Measurements from ENCODE around the gene CHRNA7. TPM values are rescaled to one million over a fixed set of nuclear protein-coding genes. Genes with fewer than 3 reads are reported as not detected.

The CHRNA7 gene
- total and polyA plus RNA-seq, 4 experiments from 2014 or later, result 0.35 TPM; not detected in 3

GRCh38 chr15:32067115-32067514, 36.8 kb downstream of the CHRNA7 start:
- Histone ChIP-seq H3K4me3 (ENCODE audit: low read length in 2 of 2) (no peak overlapping the region), H3K36me3 (ENCODE audit: insufficient read depth, low read length) (no peaks in the 10 kb centered on the region), H3K9me3 (ENCODE audit: control insufficient read depth in 1 of 2, low read length in 2 of 2) (peaks cover 0 to 8% of the 10 kb centered on the region in 2 donors), H3K27ac (ENCODE audit: low read depth, low read length) (no peak overlapping the region), H3K4me1 (ENCODE audit: insufficient read depth, low read length) (no peaks in the 10 kb centered on the region), H3K27me3 (ENCODE audit: insufficient read depth, low read length) (no peaks in the 10 kb centered on the region)
- intact Hi-C loops (cut with micrococcal nuclease), result no loop called here
- H3K27me3 Mint-ChIP-seq, result peaks cover 1 to 3% of the 10 kb centered on the region in 2 donors
- H3K27ac Mint-ChIP-seq, result no peak overlapping the region
- no peak overlapping the region for H3K4me3 Mint-ChIP-seq
- H3K4me1 Mint-ChIP-seq, result no peaks in the 10 kb centered on the region
- no peak for DNase-seq
- ChIA-PET CTCF (ENCODE audit: partially characterized antibody) (no interaction called here), POLR2A (ENCODE audit: partially characterized antibody) (no interaction called here)
- peaks cover 3 to 7% of the 10 kb centered on the region in 2 donors for H3K36me3 Mint-ChIP-seq
- H3K9me3 Mint-ChIP-seq, result peaks cover 0 to 51% (median 32%) of the 10 kb centered on the region in 8 donors

GRCh38 chr15:32089851-32090359, 59.6 kb downstream of the CHRNA7 start:
- CTCF ChIA-PET (ENCODE audit: partially characterized antibody), result no interaction called here
- H3K9me3 Mint-ChIP-seq, result peaks cover 0 to 9% (median 3%) of the 10 kb centered on the region in 8 donors
- no peak for DNase-seq
- no peak overlapping the region for H3K27ac ChIP-seq (ENCODE audit: low read depth, low read length)
- POLR2A ChIA-PET (ENCODE audit: partially characterized antibody), result no interaction called here
- no peak overlapping the region for H3K27ac Mint-ChIP-seq
- H3K4me3 Mint-ChIP-seq, result no peak overlapping the region
- no peak overlapping the region for H3K4me3 ChIP-seq (ENCODE audit: low read length in 2 of 2)
- H3K36me3 ChIP-seq (ENCODE audit: insufficient read depth, low read length), result no peaks in the 10 kb centered on the region
- H3K36me3 Mint-ChIP-seq, result no peaks in the 10 kb centered on the region
- H3K4me1 Mint-ChIP-seq, result peaks cover 0 to 1% (median 0%) of the 10 kb centered on the region in 4 donors
- peaks cover 6 to 13% of the 10 kb centered on the region in 2 donors for H3K27me3 Mint-ChIP-seq
- H3K27me3 ChIP-seq (ENCODE audit: insufficient read depth, low read length), result no peaks in the 10 kb centered on the region
- no peaks in the 10 kb centered on the region for H3K9me3 ChIP-seq (ENCODE audit: control insufficient read depth in 1 of 2, low read length in 2 of 2)
- intact Hi-C loops (cut with micrococcal nuclease), result no loop called here
- H3K4me1 ChIP-seq (ENCODE audit: insufficient read depth, low read length), result no peaks in the 10 kb centered on the region

DNA sequence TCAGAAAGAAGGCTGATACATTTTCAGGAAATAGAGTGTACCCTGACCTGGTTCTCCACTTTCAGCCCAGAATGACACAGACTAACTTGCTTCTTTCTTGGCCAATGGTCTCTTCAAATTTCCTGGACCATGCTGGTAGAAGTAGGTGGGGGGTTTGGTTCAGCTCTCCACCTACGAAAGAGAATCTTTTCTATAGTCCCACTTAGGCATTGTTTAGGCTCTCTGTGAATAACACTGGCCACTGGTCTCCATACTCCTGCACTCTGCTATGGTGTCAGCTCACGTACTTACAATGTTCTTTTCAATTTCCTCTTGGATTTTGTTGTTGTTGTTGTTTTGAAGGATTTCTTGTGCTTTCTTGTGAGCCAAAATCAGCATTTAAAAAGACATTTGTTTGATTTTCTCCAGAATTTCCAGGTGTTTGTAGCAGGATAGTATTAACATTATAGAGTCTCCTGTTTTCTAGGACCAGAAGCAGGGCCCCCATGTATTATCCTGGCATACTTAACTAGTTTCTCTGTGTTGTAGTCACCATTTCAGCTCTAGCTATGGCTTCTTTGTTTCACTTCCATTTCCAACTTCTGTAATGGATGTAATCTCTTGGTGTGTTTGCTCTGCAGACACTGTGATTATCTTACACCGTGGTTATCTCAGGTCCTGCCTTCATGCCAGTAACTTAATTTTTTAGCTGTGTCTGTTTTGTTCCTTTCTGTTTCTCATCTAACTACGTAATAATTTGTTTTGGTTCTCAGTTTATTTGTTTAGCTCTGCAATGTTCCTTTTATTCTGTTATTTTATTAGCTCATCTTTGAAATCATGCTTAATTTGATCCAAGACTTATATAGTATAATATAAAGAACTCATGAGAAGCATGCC, 61.4 kb downstream of the CHRNA7 start:
- CTCF ChIA-PET (ENCODE audit: partially characterized antibody), result no interaction called here
- H3K27ac Mint-ChIP-seq, result no peak overlapping the region
- no peaks in the 10 kb centered on the region for H3K9me3 ChIP-seq (ENCODE audit: control insufficient read depth in 1 of 2, low read length in 2 of 2)
- no peak overlapping the region for H3K27ac ChIP-seq (ENCODE audit: low read depth, low read length)
- H3K4me3 Mint-ChIP-seq, result no peak overlapping the region
- POLR2A ChIA-PET (ENCODE audit: partially characterized antibody), result no interaction called here
- H3K9me3 Mint-ChIP-seq, result peaks cover 0 to 9% (median 3%) of the 10 kb centered on the region in 8 donors
- H3K4me1 Mint-ChIP-seq, result peaks cover 0 to 1% (median 0%) of the 10 kb centered on the region in 4 donors
- H3K36me3 ChIP-seq (ENCODE audit: insufficient read depth, low read length), result no peaks in the 10 kb centered on the region
- no peaks in the 10 kb centered on the region for H3K36me3 Mint-ChIP-seq
- DNase-seq, result no peak
- H3K27me3 Mint-ChIP-seq, result peaks cover 8 to 13% of the 10 kb centered on the region in 2 donors
- intact Hi-C loops (cut with micrococcal nuclease), result no loop called here
- no peak overlapping the region for H3K4me3 ChIP-seq (ENCODE audit: low read length in 2 of 2)
- H3K27me3 ChIP-seq (ENCODE audit: insufficient read depth, low read length), result no peaks in the 10 kb centered on the region
- H3K4me1 ChIP-seq (ENCODE audit: insufficient read depth, low read length), result no peaks in the 10 kb centered on the region

GRCh38 chr15:32096213-32096612, 65.9 kb downstream of the CHRNA7 start:
- H3K4me1 ChIP-seq (ENCODE audit: insufficient read depth, low read length), result no peaks in the 10 kb centered on the region
- no peaks in the 10 kb centered on the region for H3K36me3 ChIP-seq (ENCODE audit: insufficient read depth, low read length)
- Mint-ChIP-seq H3K27me3 (peaks cover 13 to 20% of the 10 kb centered on the region in 2 donors), H3K4me3 (no peak overlapping the region), H3K27ac (no peak overlapping the region), H3K36me3 (no peaks in the 10 kb centered on the region), H3K4me1 (peaks cover 0 to 1% (median 0%) of the 10 kb centered on the region in 4 donors), H3K9me3 (no peaks in the 10 kb centered on the region)
- H3K27ac ChIP-seq (ENCODE audit: low read depth, low read length), result no peak overlapping the region
- no peaks in the 10 kb centered on the region for H3K9me3 ChIP-seq (ENCODE audit: control insufficient read depth in 1 of 2, low read length in 2 of 2)
- no peaks in the 10 kb centered on the region for H3K27me3 ChIP-seq (ENCODE audit: insufficient read depth, low read length)
- DNase-seq, result no peak
- CTCF ChIA-PET (ENCODE audit: partially characterized antibody), result interaction anchor here (1.4 kb wide), 1 partner anchor 16 kb away, joined by 3 read pairs; no protein-coding TSS in a partner anchor
- POLR2A ChIA-PET (ENCODE audit: partially characterized antibody), result no interaction called here
- intact Hi-C loops (cut with micrococcal nuclease), result no loop called here
- no peak overlapping the region for H3K4me3 ChIP-seq (ENCODE audit: low read length in 2 of 2)

DNA sequence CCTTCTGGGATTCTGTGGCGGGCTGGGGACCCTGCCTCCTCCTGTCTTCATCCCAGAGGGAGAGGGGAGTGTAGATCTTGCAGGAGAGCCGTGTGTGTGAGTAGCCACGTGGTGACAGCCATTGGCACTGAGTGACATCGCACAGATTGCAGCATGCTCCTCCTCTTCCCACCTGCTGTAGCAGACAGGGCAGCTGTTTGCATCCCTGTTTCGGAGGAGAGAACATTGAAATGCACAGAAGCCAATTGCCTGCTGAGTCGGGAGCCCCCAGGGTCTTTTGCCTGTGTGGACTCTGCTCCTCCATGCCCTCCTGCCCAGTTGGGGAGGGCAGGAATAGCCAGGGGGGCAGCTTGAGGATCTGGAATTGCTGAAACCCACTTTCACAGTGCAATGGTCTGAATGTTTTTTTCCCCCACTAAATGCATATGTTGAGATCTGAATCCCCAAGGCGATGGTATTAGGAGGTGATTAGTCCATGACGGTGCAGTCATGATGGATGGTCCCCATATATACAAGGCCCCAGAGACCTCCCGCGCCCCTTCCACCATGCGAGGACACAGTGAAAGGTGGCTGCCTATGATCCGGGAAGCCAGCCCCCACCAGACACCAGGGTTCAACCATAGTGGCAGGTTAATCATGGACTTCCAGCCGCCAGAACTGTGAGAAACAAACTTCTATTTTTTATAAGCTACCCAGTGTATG, 66.8 kb downstream of the CHRNA7 start:
- Histone ChIP-seq H3K4me1 (ENCODE audit: insufficient read depth, low read length) (no peaks in the 10 kb centered on the region), H3K9me3 (ENCODE audit: control insufficient read depth in 1 of 2, low read length in 2 of 2) (no peaks in the 10 kb centered on the region), H3K36me3 (ENCODE audit: insufficient read depth, low read length) (no peaks in the 10 kb centered on the region), H3K4me3 (ENCODE audit: low read length in 2 of 2) (no peak overlapping the region), H3K27me3 (ENCODE audit: insufficient read depth, low read length) (no peaks in the 10 kb centered on the region), H3K27ac (ENCODE audit: low read depth, low read length) (no peak overlapping the region)
- ChIA-PET POLR2A (ENCODE audit: partially characterized antibody) (no interaction called here), CTCF (ENCODE audit: partially characterized antibody) (interaction anchor here (1.4 kb wide), 1 partner anchor 17 kb away, joined by 3 read pairs; no protein-coding TSS in a partner anchor)
- DNase-seq, result no peak
- no peak overlapping the region for H3K4me3 Mint-ChIP-seq
- H3K36me3 Mint-ChIP-seq, result no peaks in the 10 kb centered on the region
- no peak overlapping the region for H3K27ac Mint-ChIP-seq
- H3K9me3 Mint-ChIP-seq, result no peaks in the 10 kb centered on the region
- H3K27me3 Mint-ChIP-seq, result peaks cover 16 to 20% of the 10 kb centered on the region in 2 donors
- H3K4me1 Mint-ChIP-seq, result peaks cover 0 to 1% (median 0%) of the 10 kb centered on the region in 4 donors
- intact Hi-C loops (cut with micrococcal nuclease), result no loop called here

DNA sequence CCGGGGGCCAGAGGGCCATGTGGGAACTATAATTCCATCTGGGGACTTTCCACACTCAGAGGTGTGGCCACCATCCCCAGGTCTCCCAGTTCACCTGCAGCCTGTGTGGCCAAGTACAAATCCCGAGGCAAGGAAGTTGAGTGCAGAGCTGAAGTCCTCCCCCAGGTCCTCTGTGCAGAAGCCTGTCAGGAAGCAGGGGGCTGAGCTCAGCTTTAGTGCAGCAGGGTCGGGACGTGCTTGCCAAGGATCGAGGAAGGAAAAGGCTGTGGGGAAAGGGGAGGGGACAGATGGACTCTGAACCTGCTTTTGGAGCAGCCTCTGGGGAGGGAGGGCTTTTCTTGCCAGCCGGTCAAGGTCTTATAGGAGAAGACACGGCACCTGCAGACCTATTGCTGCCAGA, 67.7 kb downstream of the CHRNA7 start:
- no peak for DNase-seq
- Histone ChIP-seq H3K27me3 (ENCODE audit: insufficient read depth, low read length) (no peaks in the 10 kb centered on the region), H3K4me3 (ENCODE audit: low read length in 2 of 2) (no peak overlapping the region), H3K9me3 (ENCODE audit: control insufficient read depth in 1 of 2, low read length in 2 of 2) (no peaks in the 10 kb centered on the region), H3K27ac (ENCODE audit: low read depth, low read length) (no peak overlapping the region), H3K4me1 (ENCODE audit: insufficient read depth, low read length) (no peaks in the 10 kb centered on the region), H3K36me3 (ENCODE audit: insufficient read depth, low read length) (no peaks in the 10 kb centered on the region)
- Mint-ChIP-seq H3K27me3 (peaks cover 17% of the 10 kb centered on the region in 2 donors), H3K27ac (no peak overlapping the region), H3K36me3 (no peaks in the 10 kb centered on the region), H3K4me1 (peaks cover 0 to under 1% (median 0%) of the 10 kb centered on the region in 4 donors), H3K9me3 (peaks cover 0 to 2% (median 0%) of the 10 kb centered on the region in 8 donors), H3K4me3 (no peak overlapping the region)
- intact Hi-C loops (cut with micrococcal nuclease), result no loop called here
- POLR2A ChIA-PET (ENCODE audit: partially characterized antibody), result no interaction called here
- CTCF ChIA-PET (ENCODE audit: partially characterized antibody), result no interaction called here

GRCh38 chr15:32099097-32099785, 68.9 kb downstream of the CHRNA7 start:
- no peak overlapping the region for H3K4me3 ChIP-seq (ENCODE audit: low read length in 2 of 2)
- ChIA-PET POLR2A (ENCODE audit: partially characterized antibody) (no interaction called here), CTCF (ENCODE audit: partially characterized antibody) (no interaction called here)
- Mint-ChIP-seq H3K4me3 (no peak overlapping the region), H3K27me3 (peaks cover 17 to 20% of the 10 kb centered on the region in 2 donors), H3K36me3 (no peaks in the 10 kb centered on the region), H3K27ac (no peak overlapping the region), H3K4me1 (no peaks in the 10 kb centered on the region), H3K9me3 (peaks cover 0 to 2% (median 0%) of the 10 kb centered on the region in 8 donors)
- H3K36me3 ChIP-seq (ENCODE audit: insufficient read depth, low read length), result no peaks in the 10 kb centered on the region
- no peaks in the 10 kb centered on the region for H3K9me3 ChIP-seq (ENCODE audit: control insufficient read depth in 1 of 2, low read length in 2 of 2)
- no peak overlapping the region for H3K27ac ChIP-seq (ENCODE audit: low read depth, low read length)
- no peaks in the 10 kb centered on the region for H3K4me1 ChIP-seq (ENCODE audit: insufficient read depth, low read length)
- DNase-seq, result no peak
- intact Hi-C loops (cut with micrococcal nuclease), result no loop called here
- H3K27me3 ChIP-seq (ENCODE audit: insufficient read depth, low read length), result no peaks in the 10 kb centered on the region

Data from CD4-positive, alpha-beta memory T cell (primary cell).